HG02981 (cell line): ENCODE measurements around the gene MSRB2.
A peak's percentile ranks its signal among the peaks of the same experiment; 100 is the strongest.

Experiments used
- ATAC-seq: cut with Tn5 transposase; IDR thresholded peaks from one replicate; pipeline ENCODE4 v1.9.1; 2021; ENCODE audit warnings: mild to moderate bottlenecking, moderate library complexity; ENCODE audit not compliant: unreplicated experiment

The MSRB2 gene

DNA sequence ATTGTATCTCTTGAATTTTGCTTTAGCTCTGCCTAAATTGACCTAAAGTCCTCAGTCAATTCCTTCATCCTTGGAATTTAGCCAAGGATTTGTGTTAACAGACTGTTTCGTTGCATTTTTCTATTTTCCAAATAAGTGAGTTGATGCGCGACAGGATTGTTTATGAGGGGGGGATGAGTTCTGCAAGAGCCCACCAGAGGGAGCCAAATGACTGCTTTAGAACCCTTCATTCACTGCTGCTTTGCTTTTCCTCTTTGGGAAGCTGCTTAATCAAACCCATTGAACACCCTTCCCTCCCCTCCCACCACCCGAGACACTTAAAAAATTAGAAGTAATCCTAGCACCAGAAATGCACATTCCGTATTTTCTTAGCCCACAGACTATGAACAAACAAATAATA, 63.0 kb downstream of the MSRB2 start:
- ATAC-seq = peak; percentile 65

DNA sequence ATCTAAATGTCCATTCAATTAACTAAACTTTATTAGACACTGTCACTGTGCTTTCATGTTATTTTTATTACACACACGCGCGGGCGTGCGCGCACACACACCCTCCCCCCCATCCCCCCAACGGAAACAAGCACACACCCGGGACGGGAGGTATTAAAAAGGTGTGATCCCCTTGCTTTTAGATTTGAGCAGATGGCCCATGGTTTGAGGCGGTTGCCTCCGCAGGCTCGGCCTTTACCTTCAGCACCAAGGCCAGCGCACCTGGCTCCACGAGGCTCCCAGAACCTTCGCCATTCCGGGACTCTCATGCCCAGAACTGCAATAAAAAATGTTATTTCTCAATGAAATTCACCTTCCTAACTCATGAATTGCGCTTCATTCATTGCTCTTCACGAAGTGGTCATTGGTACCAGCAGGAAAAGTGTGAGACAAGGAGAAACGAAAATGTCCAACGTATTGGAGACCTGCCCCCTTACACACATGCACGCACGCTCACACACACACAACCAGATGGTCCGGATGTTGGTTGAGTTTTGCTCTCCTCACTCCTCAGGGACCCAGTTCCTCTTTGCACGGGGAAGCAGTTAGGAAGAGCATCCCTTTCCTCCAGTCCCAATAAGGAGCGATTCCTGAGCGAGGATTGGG, 76.0 kb downstream of the MSRB2 start:
- ATAC-seq = no peak
